K562 (cell line): ENCODE results near the gene ZFPM1. TPM values are rescaled to one million over a fixed set of nuclear protein-coding genes. Genes with fewer than 3 reads are reported as not detected.

ENCODE experiments used
- ARID1B ChIP-seq: fragments of 450-650 bp; IDR thresholded peaks from 2 replicates; pipeline ENCODE4 v1.6.1; 2016; ENCODE audit warnings: antibody characterized with exemption, mild to moderate bottlenecking, inconsistent platforms
- CAMTA2 ChIP-seq: fragments of 250-450 bp; sonication (Bioruptor Pico); conservative IDR thresholded peaks from 2 replicates; pipeline ENCODE4 v1.5.1; 2022
- CCAR2 ChIP-seq: fragments of 200-400 bp; formaldehyde crosslinking; IDR thresholded peaks from 2 replicates; pipeline ENCODE4 v1.6.1; 2017; ENCODE audit warnings: mild to moderate bottlenecking, low read depth, low read length
- DMBX1 ChIP-seq: fragments of 250-450 bp; sonication (Bioruptor Pico); IDR thresholded peaks from 2 replicates; pipeline ENCODE4 v1.8.0; 2022; ENCODE audit warnings: inconsistent platforms, mild to moderate bottlenecking, moderate library complexity, borderline replicate concordance
- ETV6 ChIP-seq, 3 experiments: fragments of 150-350 bp in 1 of 3; sonication (generic) in 1 of 3; formaldehyde crosslinking in 1 of 3; IDR thresholded peaks; 2 replicates each; pipeline versions ENCODE4 v1.6.1 to v1.8.0; 2014 to 2022; ENCODE audit warnings: borderline replicate concordance in 2 of 3, low read depth in 2 of 3, antibody characterized with exemption in 1 of 3, low read length in 1 of 3, mild to moderate bottlenecking in 1 of 3, missing genetic modification reagents in 1 of 3
- FIP1L1 ChIP-seq: fragments of 200-400 bp; formaldehyde crosslinking; IDR thresholded peaks from 2 replicates; pipeline ENCODE4 v1.6.1; 2018; ENCODE audit warnings: mild to moderate bottlenecking, low read depth, low read length; ENCODE audit not compliant: poor library complexity, severe bottlenecking
- GATA2 ChIP-seq: sonication (generic); formaldehyde crosslinking; IDR thresholded peaks from 2 replicates; pipeline ENCODE4 v1.4.0; 2020; ENCODE audit warnings: mild to moderate bottlenecking, missing genetic modification reagents
- KAT2B ChIP-seq: IDR thresholded peaks from one replicate; pipeline ENCODE4 v1.6.1; 2012; ENCODE audit warnings: low read depth, mild to moderate bottlenecking, control low read depth, inconsistent platforms, low read length, moderate library complexity
- MCM2 ChIP-seq: fragments of 450-650 bp; IDR thresholded peaks from 2 replicates; pipeline ENCODE4 v1.6.1; 2017; ENCODE audit warnings: low read depth, mild to moderate bottlenecking
- NBN ChIP-seq: fragments of 450-650 bp; IDR thresholded peaks from 2 replicates; pipeline ENCODE4 v1.6.1; 2016; ENCODE audit warnings: low read depth, mild to moderate bottlenecking
- NR2C1 ChIP-seq, 2 experiments: fragments of 450-650 bp; IDR thresholded peaks; 2 replicates each; pipeline ENCODE4 v1.6.1; 2017; ENCODE audit warnings: mild to moderate bottlenecking in 2 of 2, antibody characterized with exemption in 1 of 2, inconsistent platforms in 1 of 2, missing compliant biosample characterization in 1 of 2, missing genetic modification characterization in 1 of 2
- PCBP2 ChIP-seq: fragments of 200-400 bp; formaldehyde crosslinking; IDR thresholded peaks from 2 replicates; pipeline ENCODE4 v1.6.1; 2018; ENCODE audit warnings: low read length, low read depth, mild to moderate bottlenecking, moderate library complexity; ENCODE audit not compliant: poor library complexity, severe bottlenecking
- RBM14 ChIP-seq: fragments of 200-400 bp; formaldehyde crosslinking; IDR thresholded peaks from 2 replicates; pipeline ENCODE4 v1.6.1; 2018; ENCODE audit warnings: low read depth, mild to moderate bottlenecking, low read length, moderate library complexity, borderline replicate concordance; ENCODE audit not compliant: insufficient read depth
- RBM39 ChIP-seq: fragments of 200-400 bp; formaldehyde crosslinking; optimal IDR thresholded peaks from 2 replicates; pipeline ENCODE3; 2018; ENCODE audit warnings: low read depth, low read length
- RFX7 ChIP-seq: fragments of 250-450 bp; sonication (Bioruptor Pico); IDR thresholded peaks from 2 replicates; pipeline ENCODE4 v1.5.1; 2021; ENCODE audit warnings: mild to moderate bottlenecking
- SRSF3 ChIP-seq: fragments of 200-400 bp; formaldehyde crosslinking; IDR thresholded peaks from 2 replicates; pipeline ENCODE4 v1.6.1; 2016; ENCODE audit warnings: mild to moderate bottlenecking, low read length, moderate library complexity; ENCODE audit not compliant: insufficient read depth
- TAF15 ChIP-seq: fragments of 200-400 bp; formaldehyde crosslinking; IDR thresholded peaks from 2 replicates; pipeline ENCODE4 v1.6.1; 2017; ENCODE audit warnings: mild to moderate bottlenecking, low read depth, low read length, moderate library complexity
- TCF7 ChIP-seq: sonication (generic); IDR thresholded peaks from 2 replicates; pipeline ENCODE4 v1.6.1; 2016; ENCODE audit warnings: antibody characterized with exemption, borderline replicate concordance
- THRA ChIP-seq: fragments of 450-650 bp; IDR thresholded peaks from 2 replicates; pipeline ENCODE4 v1.6.1; 2017; ENCODE audit warnings: mild to moderate bottlenecking, moderate library complexity
- U2AF2 ChIP-seq: fragments of 200-400 bp; formaldehyde crosslinking; optimal IDR thresholded peaks from 2 replicates; pipeline ENCODE3; 2017; ENCODE audit warnings: low read depth, mild to moderate bottlenecking, low read length
- ZKSCAN3 ChIP-seq: fragments of 250-450 bp; sonication (Bioruptor Pico); IDR thresholded peaks from 2 replicates; pipeline ENCODE4 v1.4.0; 2020
- polyA plus RNA-seq, 8 experiments: library from polyadenylated mRNA; depleted of rRNA in 4 of 8; stranded (reverse) in 5 of 8; unstranded in 3 of 8; fragments of >200 nt; fragmentation: Nextera tagmentation in 2 of 8; fragmentation: Illumina TruSeq in 1 of 8; extraction: Ambion mirVana in 2 of 8; extraction: Trizol in 1 of 8; gene quantifications; 2 replicates each; pipeline versions ENCODE4 v1.2.1 to v1.2.3, GENCODE V29; 2011 to 2014; ENCODE audit warnings: inconsistent platforms in 1 of 8, missing spikeins in 1 of 8
- total RNA-seq, 7 experiments: library from RNA; depleted of rRNA in 6 of 7; stranded (reverse); fragments of >200 nt in 6 of 7; fragmentation: Illumina TruSeq in 2 of 7; extraction: Trizol in 2 of 7; gene quantifications; 2 replicates each; pipeline versions ENCODE4 v1.2.1 to v1.2.3, GENCODE V29; 2011 to 2021; ENCODE audit warnings: low replicate concordance in 1 of 7

The ZFPM1 gene
- total and polyA plus RNA-seq, 9 of the 15 experiments (the other 6 are each of a cell fraction or from before 2014, with no cell fraction given): 0.03 to 35.9 (median 1.4) TPM

DNA sequence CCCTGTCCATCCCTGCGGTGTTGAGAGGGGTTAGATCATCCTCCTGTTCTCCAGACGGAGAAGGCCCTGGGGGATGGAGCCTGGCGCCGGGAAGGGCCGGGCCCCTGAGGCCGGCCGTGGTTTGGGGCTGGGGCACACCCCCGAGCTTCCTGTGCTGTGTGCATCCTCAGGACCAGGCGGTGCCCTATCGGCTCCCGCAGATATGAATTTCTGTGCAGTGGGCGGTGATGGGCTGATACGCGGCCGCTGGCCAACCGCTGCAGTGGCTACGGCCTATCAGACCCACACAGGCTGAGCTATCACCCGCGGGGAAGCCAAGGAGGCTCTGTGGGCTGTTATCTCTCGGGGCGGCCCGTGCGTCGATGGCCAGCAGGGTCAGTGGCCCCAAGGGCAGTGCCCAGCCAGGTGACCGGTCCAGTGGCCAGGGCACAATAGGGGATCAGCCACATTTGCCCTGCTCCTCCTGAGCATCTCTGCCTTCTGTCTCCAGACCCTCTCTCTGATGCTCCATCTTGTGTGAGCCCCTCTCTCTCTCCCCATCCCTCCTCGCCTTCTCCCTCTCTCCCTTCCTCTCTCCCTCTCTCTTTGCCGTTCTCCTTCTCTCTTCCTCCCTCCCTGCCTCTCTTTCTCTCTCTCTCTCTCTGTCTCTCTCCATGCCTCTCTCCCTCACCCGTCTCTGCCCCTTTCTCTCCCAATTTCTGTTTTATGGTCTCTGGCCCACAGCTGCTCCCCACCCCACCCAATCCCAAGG, 38.7 kb downstream of the ZFPM1 start (continued):
- TF ChIP-seq ETV6 (IDR thresholded peaks at IDR 0.05; ENCODE audit: borderline replicate concordance in 1 of 2, low read depth in 2 of 2, low read length in 1 of 2): 0 out of 4 replicates have a peak, but pooled peaks of 1 of the 2 experiments have one; percentile 72
- TF ChIP-seq ETV6 (CRISPR knock-in tag; IDR thresholded peaks at IDR 0.05; ENCODE audit: borderline replicate concordance): no peak
- TF ChIP-seq NR2C1 (IDR thresholded peaks at IDR 0.05): no peak; the same call in 1 of the 2 replicates
- TF ChIP-seq NR2C1 (tag; IDR thresholded peaks at IDR 0.05): peak; percentile 74
- no peak for TF ChIP-seq TAF15
- TF ChIP-seq ARID1B: peak; percentile 100
- no peak for TF ChIP-seq PCBP2
- no peak for TF ChIP-seq RFX7 (CRISPR knock-in tag)
- TF ChIP-seq NBN: 0 out of 2 replicates have a peak, but pooled peaks have one; percentile 48
- no peak for TF ChIP-seq CCAR2
- TF ChIP-seq DMBX1 (CRISPR knock-in tag): peak; percentile 96
- TF ChIP-seq ZKSCAN3 (CRISPR knock-in tag): no peak
- peak; percentile 71 for TF ChIP-seq RBM39
- TF ChIP-seq THRA: no peak
- peak; percentile 53 for TF ChIP-seq FIP1L1
- no peak for TF ChIP-seq RBM14
- no peak for TF ChIP-seq KAT2B
- peak; percentile 85; the same call in 1 of the 2 replicates for TF ChIP-seq TCF7
- TF ChIP-seq U2AF2: no peak
- TF ChIP-seq CAMTA2: no peak
- TF ChIP-seq SRSF3: no peak
- peak; percentile 99 for TF ChIP-seq GATA2
- no peak for TF ChIP-seq MCM2
